NCI-H748 (cell line): Measurements from ENCODE around the gene CTNNBL1.

Source experiments
- DNase-seq: peaks from one replicate; lab custom pipeline; 2025; ENCODE audit not compliant: unreplicated experiment; lab: John Stamatoyannopoulos, UW

CTNNBL1 gene

DNA sequence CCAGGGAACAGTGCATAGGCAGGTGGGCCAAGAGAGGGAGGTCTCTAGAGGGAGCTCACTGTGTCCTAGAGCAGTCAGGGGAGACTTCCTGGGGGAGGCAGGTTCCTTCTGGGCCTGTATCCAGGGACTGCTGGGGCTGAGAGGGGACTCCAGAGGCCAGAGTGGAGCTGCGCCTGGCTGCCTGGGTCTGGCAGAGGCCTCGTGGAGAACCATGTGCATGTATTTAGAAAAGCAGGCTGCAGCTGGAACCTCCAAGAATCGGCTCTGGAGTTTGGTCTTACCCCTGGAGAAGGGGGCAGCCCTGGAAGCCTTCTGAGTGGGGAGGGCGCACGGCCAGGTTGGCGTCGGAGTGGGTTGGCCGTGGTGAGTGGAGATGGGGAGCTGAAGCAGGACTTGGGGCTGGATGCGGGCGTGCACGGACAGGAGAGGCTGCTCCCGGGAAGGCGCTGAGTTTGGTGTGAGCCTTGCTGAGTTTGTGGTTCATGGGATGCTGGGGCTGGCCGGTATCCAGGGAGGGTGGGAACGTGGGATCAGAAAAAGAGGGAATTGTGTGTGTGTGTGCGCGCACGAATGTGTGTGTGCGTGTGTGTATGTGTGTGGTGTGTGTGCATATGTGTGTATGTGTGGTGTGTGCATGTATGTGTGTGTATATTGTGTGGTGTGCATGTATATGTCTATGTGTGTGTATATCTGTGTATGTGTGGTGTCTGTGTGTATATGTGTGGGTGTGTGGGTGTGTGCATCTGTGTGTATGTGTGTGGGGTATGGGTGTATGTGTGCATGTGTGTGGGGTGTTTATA, 219.9 kb downstream of the CTNNBL1 start:
- no peak for DNase-seq

DNA sequence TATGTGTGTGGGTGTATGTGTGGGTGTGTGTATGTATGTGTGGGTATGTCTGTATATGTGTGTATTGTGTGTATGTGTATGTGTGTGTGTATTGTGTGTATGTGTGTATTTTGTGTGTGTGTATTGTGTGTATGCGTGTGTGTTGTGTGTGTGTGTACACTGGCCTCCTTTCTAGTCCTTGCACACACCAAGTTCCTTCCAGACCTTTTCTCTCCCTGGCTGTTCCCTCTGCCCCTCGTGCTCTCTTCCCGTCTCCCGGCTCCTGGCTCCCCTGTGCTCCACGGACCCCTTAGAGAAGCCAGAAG, 220.5 kb downstream of the CTNNBL1 start:
- no peak for DNase-seq

DNA sequence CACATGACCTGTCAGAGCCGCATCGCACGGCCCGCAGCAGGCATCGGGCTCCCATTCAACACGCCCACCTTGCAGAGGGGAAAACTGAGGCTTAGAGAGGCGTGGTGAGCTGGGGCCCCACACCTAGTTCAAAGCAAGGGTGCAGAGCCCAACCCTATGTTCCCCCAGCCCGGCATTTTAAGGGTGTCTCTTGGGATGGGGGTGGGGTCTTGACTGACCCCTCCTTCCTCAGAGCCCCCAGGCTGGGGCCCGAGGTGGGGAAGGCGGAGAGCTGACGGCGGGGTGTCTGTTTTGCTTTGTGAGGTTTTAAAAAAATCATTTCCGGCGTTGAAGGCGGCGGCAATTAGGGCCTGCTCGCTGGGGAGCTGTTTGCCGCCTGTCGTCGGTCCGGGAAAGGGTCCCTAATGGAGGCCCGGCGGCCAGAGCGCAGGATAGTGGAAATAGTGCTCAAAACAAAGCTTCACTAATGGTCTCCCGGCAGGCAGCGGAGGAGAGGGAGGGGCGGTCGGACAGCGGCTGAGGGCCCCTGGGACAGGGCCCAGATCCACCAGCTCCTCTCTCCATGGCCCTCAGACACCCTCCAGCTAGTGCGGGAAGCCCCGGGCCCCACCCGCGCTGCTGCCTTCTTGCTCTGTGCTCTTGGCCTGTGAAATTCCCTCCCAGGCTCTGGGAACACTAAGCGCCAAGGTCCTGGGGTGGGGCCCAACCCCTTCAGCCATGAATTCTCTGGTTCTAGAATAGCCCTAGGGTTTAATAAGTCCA, 221.0 kb downstream of the CTNNBL1 start:
- peak; percentile 68 for DNase-seq

DNA sequence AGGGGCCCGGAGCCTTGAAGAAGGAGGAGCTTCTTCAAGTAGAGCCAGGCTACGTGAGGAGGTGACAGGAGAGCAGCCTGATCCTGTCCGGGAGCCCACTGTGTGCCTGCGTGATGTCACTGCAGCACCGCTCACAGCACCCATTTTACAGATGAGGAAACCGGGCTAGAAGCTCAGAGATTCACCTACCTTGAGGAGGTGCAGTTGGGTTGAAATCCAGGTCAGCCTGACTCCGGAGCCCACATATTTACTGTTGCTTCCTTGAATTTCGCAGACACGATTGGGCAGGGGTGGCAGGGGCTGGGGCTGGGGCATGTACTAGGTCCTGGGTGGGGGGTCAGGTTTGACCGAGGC, 221.6 kb downstream of the CTNNBL1 start:
- no peak for DNase-seq

DNA sequence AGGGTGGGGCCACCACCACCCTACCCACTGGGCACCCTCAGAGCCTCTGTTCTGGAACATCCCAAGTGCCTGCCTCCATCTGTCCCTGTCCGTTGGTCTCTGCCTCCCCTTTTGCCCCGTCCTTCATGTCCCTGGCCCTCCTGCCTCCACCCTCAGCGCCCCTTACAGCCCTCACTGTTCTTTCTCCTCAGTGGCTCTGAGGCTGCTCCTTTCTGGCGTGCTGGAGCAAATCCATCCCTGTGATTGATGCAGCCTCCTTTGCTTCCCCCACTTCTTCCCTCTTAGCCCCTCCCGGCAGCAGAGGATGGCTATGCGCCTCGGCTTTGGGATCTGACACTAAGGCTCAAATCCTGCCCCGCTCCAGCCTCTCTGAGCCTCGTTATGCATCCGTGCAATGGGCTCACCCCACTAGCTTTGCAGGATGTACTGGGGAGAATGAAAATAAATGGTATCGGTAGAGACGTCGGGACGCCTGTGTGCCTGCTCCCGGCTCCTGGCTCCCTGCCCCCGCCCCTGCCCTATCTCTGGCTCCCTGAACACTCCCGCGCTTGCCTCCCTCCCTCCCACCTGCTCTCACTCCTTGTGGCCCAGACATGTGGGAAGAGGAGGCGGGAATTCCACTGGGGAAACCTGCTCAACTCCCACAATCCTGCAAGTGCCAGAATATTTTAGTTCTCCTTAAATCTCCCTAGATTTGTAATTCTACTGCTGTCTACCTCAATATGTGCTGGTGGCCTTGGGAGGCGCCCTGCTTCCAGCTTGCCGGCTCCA, 222.2 kb downstream of the CTNNBL1 start:
- DNase-seq = no peak

DNA sequence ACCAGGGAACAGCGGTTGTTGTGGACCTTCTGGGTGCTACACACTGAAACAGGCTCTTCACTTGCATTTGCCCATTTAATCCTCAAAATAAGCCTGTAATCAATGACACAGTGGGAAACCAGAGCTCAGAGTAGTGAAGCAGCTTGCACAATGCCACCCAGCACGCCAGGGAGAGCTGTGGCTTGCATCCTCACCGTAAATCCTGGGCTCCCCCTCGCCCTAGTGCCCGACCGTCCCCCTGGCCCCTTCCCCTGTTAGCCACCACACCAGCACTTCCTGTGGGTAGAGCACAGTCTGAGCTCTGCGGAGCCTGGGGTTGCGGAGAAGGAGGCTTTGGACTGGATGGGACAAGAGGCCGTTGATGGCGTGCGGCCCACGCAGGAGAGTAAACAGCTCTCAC, 223.6 kb downstream of the CTNNBL1 start:
- no peak for DNase-seq

DNA sequence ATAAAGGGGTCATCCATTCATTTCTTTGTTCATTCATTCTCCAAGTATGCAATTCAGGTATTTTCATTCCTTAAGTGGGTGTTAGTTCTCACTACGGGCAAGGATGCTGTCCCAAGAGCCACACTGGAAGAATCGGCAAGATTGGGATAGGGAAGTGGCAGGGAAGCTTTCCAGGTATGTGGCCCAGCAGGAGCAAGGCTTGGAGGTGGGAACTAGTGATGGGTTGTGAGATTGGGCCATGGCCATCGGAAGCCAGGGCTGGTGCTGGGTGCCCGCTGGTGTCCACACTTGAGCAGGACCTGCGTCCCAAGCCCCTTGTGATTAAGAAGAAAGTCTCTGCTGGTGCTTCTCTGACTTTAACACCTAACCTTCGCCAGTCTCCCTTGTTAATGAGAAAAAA, 224.2 kb downstream of the CTNNBL1 start:
- no peak for DNase-seq

DNA sequence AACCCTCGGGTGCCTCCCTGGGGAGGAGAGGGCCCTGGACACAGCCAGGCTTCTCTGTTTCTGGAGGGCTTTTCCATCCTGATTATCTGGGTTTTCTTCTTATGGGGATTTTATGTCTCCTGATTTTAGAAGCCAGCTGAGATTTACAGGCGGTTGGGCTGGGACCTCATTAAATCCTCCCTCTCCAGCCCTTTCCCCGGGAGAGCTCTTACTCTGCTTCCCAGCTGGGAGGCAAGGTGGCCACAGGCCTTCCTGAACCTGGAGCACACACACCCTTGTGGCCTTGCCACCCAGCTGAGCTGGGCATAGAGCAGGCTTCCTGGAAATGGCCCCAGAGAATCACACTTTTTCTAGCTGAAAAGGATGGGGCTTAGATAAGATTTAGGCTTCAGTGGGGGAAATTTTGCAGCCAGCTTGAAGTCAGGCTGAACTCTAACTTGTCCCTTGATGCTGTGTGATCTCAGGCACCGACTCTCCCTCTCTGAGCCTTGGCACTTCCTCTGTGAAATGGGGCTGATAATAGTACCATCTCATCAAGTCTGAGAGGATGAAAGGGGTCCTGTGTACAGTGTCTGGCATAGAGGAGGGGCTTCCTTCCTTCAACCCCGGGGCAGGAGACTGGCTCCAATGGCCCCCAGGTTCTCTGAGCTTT, 225.7 kb downstream of the CTNNBL1 start:
- DNase-seq = peak; percentile 20

DNA sequence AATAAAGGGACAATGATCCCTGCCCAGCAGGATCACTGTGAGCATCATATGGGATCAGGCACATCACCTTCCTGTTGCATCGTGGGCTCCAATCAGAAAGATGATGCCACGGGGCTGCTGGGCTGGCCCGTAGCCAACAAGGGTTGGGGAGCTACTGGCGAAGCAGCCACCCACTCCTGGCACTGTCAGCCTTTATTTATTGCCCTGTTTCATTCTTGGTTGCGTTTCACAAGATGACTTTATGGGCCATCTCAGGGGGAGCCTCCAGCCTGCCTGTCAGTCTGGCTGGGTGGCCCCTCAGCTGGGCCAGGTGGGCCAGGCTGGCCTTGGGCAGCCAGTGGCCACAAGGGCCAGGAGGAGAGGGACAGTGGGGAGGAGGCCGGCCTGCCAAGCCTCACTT, 226.4 kb downstream of the CTNNBL1 start:
- DNase-seq = no peak

DNA sequence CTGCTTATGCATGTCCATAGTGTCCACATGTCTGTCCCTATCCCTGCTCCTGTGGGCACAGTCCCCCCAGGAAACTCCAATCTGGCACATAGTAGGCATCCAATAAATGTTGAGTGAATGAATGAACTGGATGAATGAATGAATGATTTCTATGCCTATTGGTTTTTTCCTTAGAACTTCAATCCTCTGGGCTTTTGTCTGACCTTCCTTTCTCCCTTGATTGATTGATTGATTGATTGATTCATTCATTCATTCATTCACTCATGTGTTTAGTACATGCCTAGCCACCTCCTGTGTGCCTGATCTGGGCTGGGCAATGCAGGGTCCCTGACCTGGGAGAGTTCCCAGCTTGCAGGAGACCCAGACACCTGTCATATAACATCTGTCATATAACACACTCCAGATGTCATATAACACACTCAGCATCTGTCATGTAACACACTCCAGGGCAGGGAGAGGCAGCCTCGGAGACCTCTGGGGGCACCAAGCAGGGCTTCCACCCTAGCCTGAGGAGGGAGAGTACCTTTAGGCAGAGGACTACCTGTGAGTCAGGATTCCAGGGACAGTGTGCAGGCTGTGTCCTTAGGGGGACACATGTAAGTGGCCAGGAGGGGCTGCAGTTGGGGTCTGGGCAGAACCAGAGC, 227.0 kb downstream of the CTNNBL1 start:
- DNase-seq = no peak

DNA sequence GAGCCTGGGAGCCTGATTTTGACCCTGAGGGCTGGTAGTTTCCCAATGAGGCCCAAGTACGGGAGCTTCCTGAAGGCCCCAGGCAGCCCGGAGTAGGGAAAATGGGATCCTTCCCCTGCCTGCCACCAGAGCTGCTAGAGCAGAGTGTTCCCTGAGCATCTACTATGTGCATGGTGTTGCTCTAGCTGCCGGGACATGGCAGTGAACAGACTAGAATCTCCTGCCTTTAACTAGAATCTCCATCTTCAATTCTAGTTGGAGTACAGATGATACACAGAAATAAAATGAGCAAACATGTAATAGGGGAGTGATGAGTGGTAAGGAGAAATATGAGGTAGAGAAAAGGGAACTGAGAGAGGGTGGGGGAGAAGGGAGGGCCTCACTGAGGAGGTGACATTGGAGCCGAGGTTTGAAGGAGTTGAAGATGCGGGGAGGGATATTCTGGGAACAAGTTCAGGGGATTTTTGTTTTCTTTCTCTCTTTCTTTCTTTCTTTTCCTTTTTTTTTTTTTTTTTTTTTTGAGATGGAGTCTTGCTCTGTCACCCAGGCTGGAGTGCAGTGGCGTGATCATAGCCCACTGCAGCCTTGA, 227.6 kb downstream of the CTNNBL1 start:
- no peak for DNase-seq
